AG10803 (cell line): Measurements from ENCODE around the gene CTBP2.

Source experiments
- DNase-seq: peaks from one replicate; pipeline ENCODE4 v3.0.0; 2010; ENCODE audit warnings: low read depth
- H3K4me3 ChIP-seq: 2 replicates; pipeline ENCODE4 v1.5.1; 2011; ENCODE audit warnings: mild to moderate bottlenecking, low read length, control low read depth
- CTCF ChIP-seq: conservative IDR thresholded peaks from 2 replicates; pipeline ENCODE4 v1.5.1; 2011; ENCODE audit warnings: mild to moderate bottlenecking, low read length, control low read depth, inconsistent platforms

Gene CTBP2

GRCh38 chr10:125030567-125031197 is 129.7 kb downstream of the CTBP2 start:
- no peak for TF ChIP-seq CTCF
- no peak overlapping the region for H3K4me3 ChIP-seq
- DNase-seq: no peak

- no peak for DNase-seq
- no peak overlapping the region for H3K4me3 ChIP-seq
These were observed 130.7 kb downstream of the CTBP2 start for GRCh38 chr10:125029584-125030242.

GRCh38 chr10:125027871-125028869 is 132.2 kb downstream of the CTBP2 start:
- DNase-seq: peak; percentile 56
- TF ChIP-seq CTCF: no peak
- no peak overlapping the region for H3K4me3 ChIP-seq

More at GRCh38 chr10:125029584-125030242, 130.7 kb downstream of the CTBP2 start:
- no peak for TF ChIP-seq CTCF

GRCh38 chr10:125026974-125027735 is 133.2 kb downstream of the CTBP2 start:
- no peak for DNase-seq
- H3K4me3 ChIP-seq: no peak overlapping the region
- TF ChIP-seq CTCF: no peak

GRCh38 chr10:125026036-125026931 is 134.1 kb downstream of the CTBP2 start:
- no peak overlapping the region for H3K4me3 ChIP-seq
- DNase-seq: no peak
- no peak for TF ChIP-seq CTCF

GRCh38 chr10:125025341-125025740 is 135.0 kb downstream of the CTBP2 start:
- H3K4me3 ChIP-seq: no peak overlapping the region
- TF ChIP-seq CTCF: no peak
- DNase-seq: no peak
